ENCODE results near the gene ARHGEF16.

GRCh38 chr1:3440300-3440681, 14.2 kb upstream of the ARHGEF16 start:
- TF ChIP-seq CTCF (IDR thresholded peaks at IDR 0.05; ENCODE audit: low read length) (no peak), EZH2phosphoT487 (IDR thresholded peaks at IDR 0.05; ENCODE audit: low read length) (no peak)
